ENCODE data around the gene CDH24.
"Not testable (repeated sequence)": the region's sequence is repeated elsewhere in the genome, so short reads cannot be mapped to it uniquely, and the experiment has no call there.

Gene CDH24

DNA sequence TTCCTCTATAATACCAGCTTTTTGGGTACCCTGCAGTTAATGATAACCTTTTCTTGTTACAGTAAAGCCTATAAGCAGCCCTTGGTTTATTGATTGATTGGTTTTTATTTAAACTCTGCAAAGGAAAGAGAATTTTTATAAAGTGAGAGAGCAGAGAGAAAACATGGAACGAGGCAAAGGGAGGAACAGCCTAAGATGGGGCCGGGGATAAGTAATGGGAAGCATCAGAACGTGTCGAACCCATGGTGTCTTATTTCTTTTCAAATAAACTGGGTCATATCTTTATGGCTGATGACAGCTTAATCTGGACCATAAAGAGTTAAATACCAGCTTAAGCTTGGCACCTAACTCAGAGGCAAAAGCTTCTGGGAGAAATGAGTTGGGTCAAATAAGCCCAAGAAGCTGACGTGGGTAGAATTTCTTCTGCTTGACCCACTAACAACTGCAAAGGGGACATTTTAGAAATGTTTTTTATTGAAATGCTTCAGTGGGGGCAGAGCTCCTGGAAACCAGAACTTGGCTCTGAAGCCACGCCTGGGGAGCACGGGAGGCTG lies 35.4 kb downstream of the CDH24 start:
- in situ Hi-C loops (cut with MboI; ENCODE audit: low sequenced_read_pairs), result no loop called here

DNA sequence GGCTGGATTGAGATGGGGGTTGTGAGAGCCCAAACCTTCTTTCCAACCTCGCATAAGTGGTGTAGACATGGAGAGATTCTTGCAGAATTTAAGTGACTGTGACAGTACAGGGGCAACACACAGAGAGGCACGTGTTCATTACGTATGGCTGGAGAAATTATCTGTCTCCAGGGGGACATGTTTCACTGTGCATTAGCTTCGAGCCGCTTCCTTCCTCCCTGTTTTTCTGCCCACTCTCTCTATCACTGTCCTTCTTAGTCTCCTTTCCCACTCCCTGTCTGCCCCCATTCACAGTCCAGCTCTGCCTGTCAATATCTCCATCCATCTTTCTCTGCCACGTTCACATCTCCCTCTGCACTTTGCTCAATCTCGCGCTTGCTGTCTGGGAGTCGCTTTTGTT lies 35.9 kb downstream of the CDH24 start:
- in situ Hi-C loops (cut with MboI; ENCODE audit: low sequenced_read_pairs), result no loop called here

DNA sequence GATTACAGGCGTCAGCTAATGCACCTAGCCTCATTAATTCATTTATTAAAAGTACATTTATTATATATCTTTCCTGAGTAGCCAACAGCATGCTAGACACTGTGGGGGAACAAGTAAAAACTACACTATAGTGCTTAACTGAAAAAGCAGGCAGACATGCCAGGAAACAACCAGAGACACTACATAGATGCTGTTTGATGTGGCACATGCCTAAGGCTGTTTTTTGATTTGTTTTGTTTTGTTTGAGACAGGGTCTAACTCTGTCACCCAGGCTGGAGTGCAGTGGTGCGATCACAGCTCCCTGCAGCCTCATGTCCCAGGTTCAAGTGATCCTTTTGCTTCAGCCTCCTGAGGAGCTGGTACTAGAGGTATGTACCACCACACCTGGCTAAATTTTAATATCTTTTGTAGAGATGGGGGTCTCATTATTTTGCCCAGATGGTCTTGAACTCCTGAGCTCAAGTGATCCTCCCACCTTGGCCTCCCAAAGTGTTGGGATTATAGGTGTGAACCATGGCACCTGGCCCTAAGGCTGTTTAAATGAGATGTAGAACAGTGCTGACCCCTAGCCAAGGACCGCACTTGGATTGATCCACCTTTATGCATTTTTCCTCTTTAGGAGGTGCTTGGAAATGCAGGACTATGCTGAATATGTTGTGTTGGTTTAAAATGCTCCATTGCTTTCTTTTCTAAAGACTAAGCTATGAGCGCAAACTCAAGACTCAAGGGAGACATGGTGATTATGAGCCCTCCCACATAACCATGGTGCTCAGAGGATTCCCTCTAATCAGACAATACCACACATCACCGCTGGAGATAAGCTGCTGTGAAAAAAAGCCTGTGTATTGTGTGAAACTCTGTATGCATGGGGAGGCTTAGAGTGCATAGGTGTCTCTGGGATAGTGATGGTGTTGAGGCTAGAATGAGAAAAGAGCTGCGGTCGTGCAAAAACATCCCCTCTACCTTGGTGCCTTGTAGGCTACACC lies 36.9 kb downstream of the CDH24 start:
- in situ Hi-C loops (cut with MboI; ENCODE audit: low sequenced_read_pairs), result no loop called here

- in situ Hi-C loops (cut with MboI; ENCODE audit: low sequenced_read_pairs), result no loop called here
Measured at GRCh38 chr14:23018107-23018506, 39.2 kb downstream of the CDH24 start.

DNA sequence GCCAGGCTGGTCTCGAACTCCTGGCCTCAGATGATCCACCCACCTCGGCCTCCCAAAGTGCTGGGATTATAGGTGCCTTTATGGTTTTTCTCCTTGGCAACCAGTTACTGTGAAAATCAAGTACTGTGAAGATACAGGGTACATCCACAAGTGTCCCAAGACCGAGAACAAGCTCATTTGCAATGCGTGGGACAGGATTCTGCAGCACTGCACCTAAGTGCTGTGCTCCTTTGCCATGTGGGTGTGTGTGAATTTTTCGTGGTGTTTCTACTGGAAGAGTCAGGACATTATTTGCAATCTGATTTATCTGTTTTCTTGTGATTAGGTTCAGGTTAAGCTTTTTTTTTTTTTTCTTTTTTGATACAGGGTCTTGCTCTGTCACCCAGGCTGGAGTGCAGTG lies 40.2 kb downstream of the CDH24 start:
- in situ Hi-C loops (cut with MboI; ENCODE audit: low sequenced_read_pairs), result no loop called here

DNA sequence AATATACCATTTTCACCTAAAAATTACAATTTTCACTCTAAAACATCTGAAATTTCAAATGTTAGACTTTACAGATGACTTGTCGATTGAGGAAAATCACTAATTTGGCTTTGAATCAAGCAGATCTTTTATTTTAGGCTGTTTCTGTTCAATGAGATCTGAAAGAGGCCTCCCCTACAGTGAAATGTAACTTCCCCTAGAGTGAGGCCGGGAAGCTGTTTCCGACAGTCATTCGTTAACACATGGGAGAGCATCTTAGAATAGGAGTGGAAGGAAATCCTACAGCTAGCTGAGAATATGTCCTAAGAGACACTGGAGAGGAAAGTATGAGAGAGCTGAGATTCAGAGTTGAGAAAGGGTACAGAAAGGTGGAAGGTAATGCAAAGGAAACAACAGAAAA lies 41.7 kb downstream of the CDH24 start:
- in situ Hi-C loops (cut with MboI; ENCODE audit: low sequenced_read_pairs), result no loop called here

DNA sequence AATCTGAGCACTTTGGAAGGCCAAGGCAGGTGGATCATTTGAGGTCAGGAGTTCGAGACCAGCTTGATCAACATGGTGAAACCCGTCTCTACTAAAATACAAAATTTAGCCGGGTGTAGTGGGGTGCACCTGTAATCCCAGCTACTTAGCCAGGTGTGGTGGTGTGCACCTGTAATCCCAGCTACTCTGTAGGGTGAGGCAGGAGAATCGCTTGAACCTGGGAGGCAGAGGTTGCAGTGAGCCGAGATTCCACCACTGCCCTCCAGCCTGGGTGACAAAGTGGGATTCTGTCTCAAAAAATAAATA lies 43.6 kb downstream of the CDH24 start:
- in situ Hi-C loops (cut with MboI; ENCODE audit: low sequenced_read_pairs), result not testable (repeated sequence)

GRCh38 chr14:23013054-23013748 lies 44.1 kb downstream of the CDH24 start:
- in situ Hi-C loops (cut with MboI; ENCODE audit: low sequenced_read_pairs), result no loop called here

- in situ Hi-C loops (cut with MboI; ENCODE audit: low sequenced_read_pairs), result no loop called here
Measured at GRCh38 chr14:23009939-23010726, 47.2 kb downstream of the CDH24 start, which contains the start of gene C14orf93. Gene C14orf93, minus strand, starts transcription at chr14:23010143. Its CDS starts 11,120 bp downstream, at chr14:22999023.

- in situ Hi-C loops (cut with MboI; ENCODE audit: low sequenced_read_pairs), result no loop called here
Measured at GRCh38 chr14:23009483-23009938, 47.8 kb downstream of the CDH24 start.

- in situ Hi-C loops (cut with MboI; ENCODE audit: low sequenced_read_pairs), result no loop called here
Measured at GRCh38 chr14:23008831-23009230, 48.5 kb downstream of the CDH24 start.

- in situ Hi-C loops (cut with MboI; ENCODE audit: low sequenced_read_pairs), result no loop called here
Measured at GRCh38 chr14:23006544-23007419, 50.5 kb downstream of the CDH24 start.

DNA sequence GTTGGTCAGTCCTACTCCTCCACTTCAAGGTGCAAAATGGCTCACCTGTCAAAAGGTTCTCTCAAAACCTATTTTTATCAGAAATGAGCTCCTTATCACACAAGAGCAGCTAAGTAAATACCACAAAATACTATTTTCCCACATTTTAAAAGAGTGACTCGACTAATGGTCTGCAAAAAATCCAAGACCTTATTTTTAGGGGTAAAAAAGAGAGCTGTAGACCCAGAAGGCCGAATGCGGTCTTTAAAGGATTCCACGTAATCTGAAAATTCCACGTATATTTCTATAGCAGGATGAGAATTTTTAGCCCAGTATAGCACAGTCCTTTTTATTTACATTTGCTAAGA lies 51.2 kb downstream of the CDH24 start:
- in situ Hi-C loops (cut with MboI; ENCODE audit: low sequenced_read_pairs), result no loop called here

DNA sequence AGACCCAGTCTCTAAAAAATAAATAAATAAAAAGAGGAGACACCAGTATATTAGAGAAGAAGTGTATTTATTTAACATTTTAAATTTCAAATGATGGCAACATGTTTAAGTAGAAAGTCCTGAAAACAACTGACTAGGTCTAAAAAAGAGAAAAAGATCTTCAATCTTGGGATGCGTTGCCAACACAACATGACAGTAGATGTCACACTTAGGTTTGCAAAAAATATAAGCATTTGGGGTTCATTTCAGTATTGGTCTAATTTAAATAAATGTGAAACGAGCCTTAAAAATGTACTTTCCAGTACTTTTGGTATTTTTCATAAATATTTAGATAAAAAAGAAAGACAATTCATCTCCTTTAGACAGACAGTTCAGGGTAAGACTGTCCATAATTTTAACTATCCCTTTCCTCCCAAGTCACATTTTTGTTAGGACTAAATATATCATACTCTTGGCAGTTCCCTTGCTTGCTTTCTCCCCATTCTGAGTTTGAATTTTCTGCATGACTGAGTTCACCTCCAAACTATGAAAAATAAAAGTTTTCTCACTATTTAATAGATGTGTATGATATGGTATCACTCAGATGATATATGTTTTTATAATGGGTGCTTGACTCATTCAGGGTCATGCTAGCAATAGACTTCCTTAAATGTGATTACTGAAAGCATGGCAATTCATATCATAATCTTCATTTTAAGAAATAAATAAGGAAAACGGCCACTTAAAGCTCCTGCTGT lies 51.7 kb downstream of the CDH24 start:
- in situ Hi-C loops (cut with MboI; ENCODE audit: low sequenced_read_pairs), result no loop called here

DNA sequence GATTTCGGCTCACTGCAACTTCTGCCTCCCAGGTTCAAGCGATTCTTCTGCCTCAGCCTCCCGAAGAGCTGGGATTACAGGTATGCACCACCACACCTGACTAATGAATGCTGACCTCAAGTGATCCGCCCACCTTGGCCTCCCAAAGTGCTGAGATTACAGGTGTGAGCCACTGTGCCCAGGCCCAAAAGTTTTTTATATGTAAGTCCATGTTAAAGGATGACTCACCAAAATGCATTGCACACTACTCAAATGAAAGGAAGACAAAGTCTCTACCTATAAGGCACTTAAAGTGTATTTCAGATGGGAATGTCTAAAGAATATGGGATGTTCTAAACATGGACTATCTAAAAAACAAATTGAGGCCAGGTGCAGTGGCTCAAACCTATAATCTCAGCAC lies 53.0 kb downstream of the CDH24 start:
- in situ Hi-C loops (cut with MboI; ENCODE audit: low sequenced_read_pairs), result not testable (repeated sequence)

GRCh38 chr14:23002592-23002991 lies 54.7 kb downstream of the CDH24 start:
- in situ Hi-C loops (cut with MboI; ENCODE audit: low sequenced_read_pairs), result no loop called here

- in situ Hi-C loops (cut with MboI; ENCODE audit: low sequenced_read_pairs), result no loop called here
Measured at GRCh38 chr14:23000860-23001259, 56.5 kb downstream of the CDH24 start.

DNA sequence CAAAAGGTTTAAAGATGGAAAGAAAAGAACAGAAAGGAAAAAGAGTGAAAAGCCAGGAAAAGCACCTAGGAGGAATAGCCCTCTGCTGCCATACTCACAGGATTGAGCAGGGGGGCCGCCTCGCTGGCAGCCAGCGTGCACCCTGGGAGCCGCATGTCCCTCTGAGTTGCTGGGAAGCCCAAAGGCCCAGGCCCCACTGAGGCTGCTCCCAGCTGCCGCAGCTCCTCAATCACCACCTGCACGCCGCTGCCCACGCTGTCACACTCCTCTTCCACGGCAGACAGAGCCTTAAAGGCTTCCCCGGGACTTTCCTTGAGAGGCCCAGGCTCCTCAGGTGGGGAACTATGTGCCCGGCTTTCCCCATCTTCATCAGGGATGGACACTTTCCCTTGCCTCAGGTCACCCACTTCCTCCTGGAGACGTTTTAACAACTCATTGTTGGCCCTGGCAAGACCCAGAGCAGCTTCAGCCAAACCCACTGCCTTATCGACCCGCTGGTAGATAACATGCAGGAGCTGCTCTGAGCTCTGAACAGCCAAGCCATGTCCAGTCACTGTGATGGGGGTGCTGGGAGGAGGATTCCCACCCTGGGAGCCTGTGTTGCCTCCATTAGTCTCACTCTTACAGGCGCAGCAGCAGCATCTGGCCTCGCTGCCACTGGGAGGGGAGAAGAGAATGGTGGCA lies 58.8 kb downstream of the CDH24 start:
- in situ Hi-C loops (cut with MboI; ENCODE audit: low sequenced_read_pairs), result loop anchor here (10.0 kb wide), 1 partner anchor 56 kb away; the partner anchor contains the start of gene CDH24

All from HL-60/S4 treated with phorbol 12-myristate 13-acetate at 8.2 ng/mL for 4 days and 3 days (cell line).